Measurements from ENCODE around the gene NPHP4. TPM values are rescaled to one million over a fixed set of nuclear protein-coding genes. Genes with fewer than 3 reads are reported as not detected.

The NPHP4 gene
- total RNA-seq, 1 experiment from 2014 or later: 18.8 TPM

DNA sequence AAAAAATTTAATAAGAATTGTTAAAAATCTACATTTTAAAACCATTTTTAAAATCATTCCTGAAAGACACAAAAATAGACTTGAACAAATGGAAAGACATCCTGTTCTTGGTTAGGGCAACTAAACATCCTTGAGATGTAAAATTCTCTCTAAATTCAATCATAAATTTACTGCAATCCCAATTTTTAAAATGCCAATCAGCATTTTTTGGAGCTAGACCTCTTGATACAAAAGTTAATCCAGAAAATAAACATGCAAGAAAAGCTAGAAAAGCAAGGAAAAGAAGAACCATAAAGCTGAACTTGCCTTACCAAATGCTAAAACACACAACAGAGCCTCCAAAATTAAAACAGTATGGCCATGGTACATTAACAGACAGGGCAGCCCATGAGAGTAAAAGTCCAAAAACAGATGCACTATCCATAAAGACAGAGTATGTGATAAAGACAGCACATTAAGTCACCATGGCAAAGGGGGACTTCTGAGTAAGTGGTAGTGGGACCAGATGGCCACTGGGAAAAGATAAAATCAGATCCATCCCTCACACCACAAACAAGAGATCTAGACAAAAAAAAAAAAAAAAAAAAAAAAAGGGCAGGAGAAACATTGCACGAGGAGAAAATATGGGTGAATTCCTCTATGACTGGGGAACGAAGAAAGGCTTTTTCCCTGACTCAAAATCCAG lies 51.4 kb downstream of the NPHP4 start:
- H3K9me3 ChIP-seq (ENCODE audit: low read length): no peaks in the 10 kb centered on the region
- H3K9me2 ChIP-seq (replicated peaks; ENCODE audit: low read length): no peaks in the 10 kb centered on the region
- no peak overlapping the region for H2AFZ ChIP-seq (ENCODE audit: low read length)
- H3F3A ChIP-seq (ENCODE audit: low read length, unreplicated experiment): no peaks in the 10 kb centered on the region
- CTCF ChIA-PET: no interaction called here
- no peaks in the 10 kb centered on the region; the same call in 1 of the 2 replicates for H3K36me3 ChIP-seq (ENCODE audit: low read depth, low read length)
- H3K4me3 ChIP-seq (ENCODE audit: low read length): no peak overlapping the region
- no peak overlapping the region for H3K27ac ChIP-seq (ENCODE audit: low read length)
- no peaks in the 10 kb centered on the region for H4K20me1 ChIP-seq (ENCODE audit: low read length)
- no TSS peak for BruUV-seq (replicated peaks)
- no peaks in the 10 kb centered on the region for H3K27me3 ChIP-seq (ENCODE audit: low read length)
- intact Hi-C loops (cut with micrococcal nuclease): no loop called here
- no peaks in the 10 kb centered on the region for H3K4me1 ChIP-seq (ENCODE audit: insufficient read depth, low read length)
- no peak overlapping the region for H3K4me2 ChIP-seq (ENCODE audit: low read length)
- DNase-seq (no peak), ATAC-seq (no peak)
- no peak overlapping the region for H3K9ac ChIP-seq (ENCODE audit: low read length)
- no peaks in the 10 kb centered on the region for H3K79me2 ChIP-seq (ENCODE audit: low read length)
- POLR2A ChIA-PET (ENCODE audit: unreplicated experiment): no interaction called here
- TF ChIP-seq EZH2phosphoT487 (IDR thresholded peaks at IDR 0.05; ENCODE audit: borderline replicate concordance, low read length): no peak
- TF ChIP-seq CTCF (conservative IDR thresholded peaks at IDR 0.05; ENCODE audit: low read depth, low read length): no peak
- TF ChIP-seq EZH2 (IDR thresholded peaks at IDR 0.05; ENCODE audit: low read length, unreplicated experiment): no peak

DNA sequence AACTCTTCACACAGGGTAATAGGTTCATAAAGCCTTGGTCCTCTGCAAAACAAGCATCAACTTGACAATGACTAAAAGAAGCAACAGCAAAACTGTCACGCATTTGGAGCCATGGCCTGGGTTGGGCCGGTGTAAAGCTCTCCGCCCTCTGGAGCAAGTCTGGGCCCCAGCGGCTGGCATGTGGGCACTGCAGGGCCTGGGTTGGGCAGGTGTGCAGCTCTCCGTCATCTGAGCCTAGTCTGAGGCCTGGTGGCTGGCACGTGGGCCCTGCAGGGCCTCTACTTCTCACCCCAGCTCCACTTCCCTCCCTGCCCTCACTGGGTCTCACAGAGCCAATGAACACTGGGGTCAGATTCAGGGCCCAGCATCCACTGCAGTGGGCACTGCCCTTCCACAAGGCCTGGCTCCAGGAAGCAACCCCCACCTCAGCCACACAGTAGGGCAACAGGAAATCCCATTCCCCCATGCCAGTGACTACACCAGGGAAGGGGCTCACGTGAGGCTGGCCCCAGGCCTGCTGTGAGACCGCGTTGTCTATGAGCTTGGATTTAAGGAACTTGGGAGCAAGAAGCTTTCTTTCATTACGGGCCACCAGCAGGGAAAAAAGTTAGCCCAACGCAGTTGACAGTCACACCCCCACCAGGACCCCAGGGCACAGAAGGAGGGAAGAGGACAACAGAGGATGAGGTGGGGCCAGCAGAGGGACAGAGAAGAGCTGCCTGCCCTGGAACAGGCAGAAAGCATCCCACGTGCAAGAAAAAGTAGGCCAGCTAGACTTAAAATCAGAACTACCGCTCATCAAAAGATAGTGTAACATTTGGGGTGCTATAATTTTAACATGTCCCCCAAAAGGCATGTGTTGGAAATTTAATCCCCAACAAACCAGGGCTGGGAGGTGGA lies 52.7 kb downstream of the NPHP4 start:
- Histone ChIP-seq H3K4me1 (ENCODE audit: insufficient read depth, low read length) (no peaks in the 10 kb centered on the region), H3K36me3 (ENCODE audit: low read depth, low read length) (no peaks in the 10 kb centered on the region; the same call in 1 of the 2 replicates), H2AFZ (ENCODE audit: low read length) (no peak overlapping the region), H3K79me2 (ENCODE audit: low read length) (no peaks in the 10 kb centered on the region), H3K9ac (ENCODE audit: low read length) (no peak overlapping the region), H4K20me1 (ENCODE audit: low read length) (no peaks in the 10 kb centered on the region), H3K27ac (ENCODE audit: low read length) (no peak overlapping the region), H3K4me3 (ENCODE audit: low read length) (no peak overlapping the region), H3K9me3 (ENCODE audit: low read length) (no peaks in the 10 kb centered on the region), H3F3A (ENCODE audit: low read length, unreplicated experiment) (no peaks in the 10 kb centered on the region), H3K9me2 (replicated peaks; ENCODE audit: low read length) (no peaks in the 10 kb centered on the region), H3K27me3 (ENCODE audit: low read length) (no peaks in the 10 kb centered on the region), H3K4me2 (ENCODE audit: low read length) (no peak overlapping the region)
- DNase-seq (no peak), ATAC-seq (no peak)
- POLR2A ChIA-PET (ENCODE audit: unreplicated experiment): no interaction called here
- CTCF ChIA-PET: no interaction called here
- BruUV-seq (replicated peaks): no TSS peak
- TF ChIP-seq EZH2 (IDR thresholded peaks at IDR 0.05; ENCODE audit: low read length, unreplicated experiment) (no peak), EZH2phosphoT487 (IDR thresholded peaks at IDR 0.05; ENCODE audit: borderline replicate concordance, low read length) (no peak), CTCF (conservative IDR thresholded peaks at IDR 0.05; ENCODE audit: low read depth, low read length) (no peak)
- intact Hi-C loops (cut with micrococcal nuclease): no loop called here
